H9 (cell line): ENCODE measurements around the gene LRRC71. TPM values are rescaled to one million over a fixed set of nuclear protein-coding genes. Genes with fewer than 3 reads are reported as not detected.

Experiments
- DNase-seq: peaks from one replicate; pipeline ENCODE4 v3.0.0-alpha.2; 2017
- H2AFZ ChIP-seq: one replicate; pipeline ENCODE4 v1.6.1; 2013; ENCODE audit warnings: mild to moderate bottlenecking, low read length, control low read depth, moderate library complexity
- H2AK5ac ChIP-seq: 2 replicates; pipeline ENCODE4 v1.6.1; 2013; ENCODE audit warnings: low read length, control low read depth, mixed read lengths; ENCODE audit not compliant: insufficient read length
- H2BK120ac ChIP-seq: one replicate; pipeline ENCODE4 v1.6.1; 2013; ENCODE audit warnings: low read depth, mild to moderate bottlenecking, low read length, control low read depth, inconsistent platforms; ENCODE audit not compliant: poor library complexity, severe bottlenecking
- H2BK12ac ChIP-seq: 2 replicates; pipeline ENCODE4 v1.6.1; 2013; ENCODE audit warnings: low read length, control low read depth, mixed read lengths, low read depth; ENCODE audit not compliant: insufficient read length
- H2BK15ac ChIP-seq: 2 replicates; pipeline ENCODE4 v1.6.1; 2013; ENCODE audit warnings: low read depth, low read length, control low read depth
- H2BK20ac ChIP-seq: one replicate; pipeline ENCODE4 v1.6.1; 2013; ENCODE audit warnings: low read depth, mild to moderate bottlenecking, low read length, control low read depth, inconsistent platforms; ENCODE audit not compliant: poor library complexity, severe bottlenecking
- H2BK5ac ChIP-seq: 2 replicates; pipeline ENCODE4 v1.6.1; 2013; ENCODE audit warnings: low read length, control low read depth, mixed read lengths; ENCODE audit not compliant: insufficient read length
- H3K14ac ChIP-seq: 2 replicates; pipeline ENCODE4 v1.6.1; 2013; ENCODE audit warnings: low read length, control low read depth; ENCODE audit not compliant: insufficient read depth
- H3K18ac ChIP-seq: 2 replicates; pipeline ENCODE4 v1.6.1; 2013; ENCODE audit warnings: low read depth, mild to moderate bottlenecking, mixed read lengths, low read length, control low read depth; ENCODE audit not compliant: insufficient read length
- H3K23ac ChIP-seq: 2 replicates; pipeline ENCODE4 v1.6.1; 2013; ENCODE audit warnings: low read length, control low read depth, mixed read lengths, low read depth; ENCODE audit not compliant: insufficient read length
- H3K23me2 ChIP-seq: 2 replicates; pipeline ENCODE4 v1.6.1; 2013; ENCODE audit warnings: low read depth, mild to moderate bottlenecking, mixed read lengths, low read length, control low read depth; ENCODE audit not compliant: insufficient read length, poor library complexity, severe bottlenecking
- H3K27ac ChIP-seq: 2 replicates; pipeline ENCODE4 v1.5.1; 2013; ENCODE audit warnings: low read length, control low read depth, mixed read lengths, low read depth; ENCODE audit not compliant: insufficient read length
- H3K27me3 ChIP-seq: 2 replicates; pipeline ENCODE4 v1.6.1; 2013; ENCODE audit warnings: low read length, control low read depth, inconsistent platforms; ENCODE audit not compliant: insufficient read depth
- H3K4ac ChIP-seq: 2 replicates; pipeline ENCODE4 v1.6.1; 2013; ENCODE audit warnings: low read depth, mild to moderate bottlenecking, control low read depth, inconsistent platforms, low read length, moderate library complexity
- H3K4me1 ChIP-seq: 2 replicates; pipeline ENCODE4 v1.6.1; 2013; ENCODE audit warnings: low read length, control low read depth, inconsistent platforms; ENCODE audit not compliant: insufficient read depth
- H3K4me2 ChIP-seq: 2 replicates; pipeline ENCODE4 v1.6.1; 2013; ENCODE audit warnings: low read length, control low read depth, mixed read lengths; ENCODE audit not compliant: insufficient read length, insufficient read depth
- H3K56ac ChIP-seq: 2 replicates; pipeline ENCODE4 v1.6.1; 2013; ENCODE audit warnings: low read depth, mild to moderate bottlenecking, mixed read lengths, low read length, control low read depth; ENCODE audit not compliant: insufficient read length
- H3K79me1 ChIP-seq: 2 replicates; pipeline ENCODE4 v1.6.1; 2013; ENCODE audit warnings: low read depth, mild to moderate bottlenecking, moderate library complexity, low read length, control low read depth, inconsistent platforms; ENCODE audit not compliant: insufficient read depth, poor library complexity, severe bottlenecking
- H3K79me2 ChIP-seq: 2 replicates; pipeline ENCODE4 v1.6.1; 2013; ENCODE audit warnings: low read length, control low read depth, inconsistent platforms; ENCODE audit not compliant: insufficient read depth
- H3K9ac ChIP-seq: 2 replicates; pipeline ENCODE4 v1.6.1; 2013; ENCODE audit warnings: low read length, control low read depth, mixed read lengths; ENCODE audit not compliant: insufficient read length; ENCODE audit errors: extremely low read depth
- H3K9me3 ChIP-seq: one replicate; pipeline ENCODE4 v1.6.1; 2013; ENCODE audit warnings: low read depth, low read length, inconsistent platforms; ENCODE audit not compliant: control insufficient read depth
- H3T11ph ChIP-seq: one replicate; pipeline ENCODE4 v1.6.1; 2013; ENCODE audit warnings: mild to moderate bottlenecking, low read length, control low read depth, inconsistent platforms
- H4K20me1 ChIP-seq: one replicate; pipeline ENCODE4 v1.6.1; 2013; ENCODE audit not compliant: control insufficient read depth, insufficient read length, insufficient read depth
- H4K5ac ChIP-seq: 2 replicates; pipeline ENCODE4 v1.6.1; 2013; ENCODE audit warnings: low read depth, mild to moderate bottlenecking, mixed read lengths, low read length, control low read depth; ENCODE audit not compliant: insufficient read length
- H4K8ac ChIP-seq: replicated peaks from 2 replicates; pipeline ENCODE4 v1.6.1; 2013; ENCODE audit warnings: low read length, control low read depth, mixed read lengths, low read depth; ENCODE audit not compliant: insufficient read length
- H4K91ac ChIP-seq: 2 replicates; pipeline ENCODE4 v1.6.1; 2013; ENCODE audit warnings: low read depth, mild to moderate bottlenecking, moderate library complexity, mixed read lengths, low read length, control low read depth; ENCODE audit not compliant: insufficient read length
- H3K27ac Mint-ChIP-seq, 3 experiments: 2 replicates in 2 of 3; 3 replicates in 1 of 3; pipeline ENCODE4 v1.8.0; 2020 to 2021; ENCODE audit warnings: mixed read lengths in 3 of 3, mild to moderate bottlenecking in 1 of 3, moderate library complexity in 1 of 3
- H3K27me3 Mint-ChIP-seq: 2 replicates; pipeline ENCODE4 v1.8.0; 2021; ENCODE audit warnings: low read depth, mild to moderate bottlenecking, moderate library complexity, mixed read lengths
- H3K36me3 Mint-ChIP-seq, 3 experiments: 2 replicates in 2 of 3; 3 replicates in 1 of 3; pipeline ENCODE4 v1.8.0; 2020 to 2021; ENCODE audit warnings: low read depth in 3 of 3, mixed read lengths in 3 of 3; ENCODE audit not compliant: insufficient read depth in 1 of 3
- H3K4me1 Mint-ChIP-seq, 2 experiments: 2 replicates each; pipeline ENCODE4 v1.8.0; 2020; ENCODE audit warnings: mixed read lengths in 2 of 2
- H3K4me3 Mint-ChIP-seq, 2 experiments: 2 replicates in 1 of 2; 3 replicates in 1 of 2; pipeline ENCODE4 v1.8.0; 2020 to 2021; ENCODE audit warnings: mild to moderate bottlenecking in 2 of 2, mixed read lengths in 2 of 2, moderate library complexity in 1 of 2
- H3K9me3 Mint-ChIP-seq, 2 experiments: 2 replicates in 1 of 2; 3 replicates in 1 of 2; pipeline ENCODE4 v1.8.0; 2020; ENCODE audit warnings: mild to moderate bottlenecking in 2 of 2, mixed read lengths in 2 of 2, moderate library complexity in 1 of 2
- WGBS: extraction: QIAGEN DNeasy Blood & Tissue Kit; methylation state at CpG from one replicate; pipeline ENCODE4 v1.1.7; 2013; ENCODE audit warnings: missing lambda C conversion rate, low lambda C conversion rate, mixed read lengths; ENCODE audit not compliant: insufficient read length; ENCODE audit errors: extremely low coverage; 5-methylcytosine and 5-hydroxymethylcytosine counted together
- total RNA-seq: library from RNA; stranded (reverse); gene quantifications from 2 replicates; pipeline ENCODE4 v1.2.1, GENCODE V29; 2021
- TF ChIP-seq, protein P1 (sequence below): fragments of 200-600 bp; sonication (generic); conservative IDR thresholded peaks from 3 replicates; pipeline ENCODE4 v1.8.0; 2021; ENCODE audit warnings: antibody characterized with exemption, mild to moderate bottlenecking

LRRC71 gene
- total RNA-seq, 1 experiment from 2014 or later, result not detected

DNA sequence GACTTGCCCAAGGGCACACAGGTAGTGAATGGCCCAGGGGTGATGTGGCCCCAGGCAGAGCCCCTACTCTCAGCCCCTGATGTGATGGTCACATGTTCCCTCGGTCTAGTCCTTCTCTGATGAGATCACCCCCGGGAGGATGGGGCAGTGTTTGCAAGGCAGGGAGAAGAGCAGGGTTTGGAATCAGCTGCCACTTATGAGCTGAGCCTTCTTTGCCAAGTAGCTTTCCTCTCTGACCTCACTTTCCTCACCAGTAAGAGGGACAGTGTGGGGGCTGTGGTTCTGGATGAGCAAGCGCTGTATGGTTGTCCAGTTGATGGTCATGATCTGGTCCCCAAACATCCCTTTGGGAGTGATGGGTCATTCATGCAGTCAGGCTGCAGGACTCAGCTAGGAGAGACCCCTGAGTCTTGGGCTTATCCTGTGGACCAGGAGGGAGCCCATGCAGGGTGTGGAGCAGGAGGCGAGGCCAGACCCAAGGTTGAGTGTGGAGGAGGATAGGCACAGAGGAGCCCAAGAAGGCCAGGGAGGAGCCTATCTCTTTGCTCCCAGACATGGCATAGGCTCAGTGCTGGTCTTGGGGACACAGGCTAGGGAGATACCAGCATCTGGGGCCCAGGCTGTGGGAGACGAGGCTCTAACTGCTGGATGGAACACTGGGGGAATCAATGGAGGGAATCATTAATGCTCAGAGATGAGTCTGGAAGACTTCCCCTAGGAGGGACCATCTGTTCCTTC, 42.8 kb upstream of the LRRC71 start:
- no peaks in the 10 kb centered on the region for H3K36me3 Mint-ChIP-seq
- H2AFZ ChIP-seq, result no peak overlapping the region
- no peak overlapping the region for H2BK5ac ChIP-seq
- H3K4me1 Mint-ChIP-seq, result peaks cover 6 to 30% of the 10 kb centered on the region in 2 experiments
- H3K14ac ChIP-seq, result no peak overlapping the region
- no peaks in the 10 kb centered on the region for H3K9me3 ChIP-seq
- WGBS, result no CpG with 5 or more reads among the region's 5 CpGs
- H3K27ac ChIP-seq, result no peak overlapping the region
- H3K27me3 ChIP-seq, result no peaks in the 10 kb centered on the region; the same call in 1 of the 2 replicates
- no peak overlapping the region for H3K56ac ChIP-seq
- H3K9me3 Mint-ChIP-seq, result no peaks in the 10 kb centered on the region; a peak in 1 of 5 replicates
- no peak overlapping the region for H4K8ac ChIP-seq
- no peak overlapping the region for H4K91ac ChIP-seq
- no peak overlapping the region for H3K4ac ChIP-seq
- TF ChIP-seq, protein P1, sequence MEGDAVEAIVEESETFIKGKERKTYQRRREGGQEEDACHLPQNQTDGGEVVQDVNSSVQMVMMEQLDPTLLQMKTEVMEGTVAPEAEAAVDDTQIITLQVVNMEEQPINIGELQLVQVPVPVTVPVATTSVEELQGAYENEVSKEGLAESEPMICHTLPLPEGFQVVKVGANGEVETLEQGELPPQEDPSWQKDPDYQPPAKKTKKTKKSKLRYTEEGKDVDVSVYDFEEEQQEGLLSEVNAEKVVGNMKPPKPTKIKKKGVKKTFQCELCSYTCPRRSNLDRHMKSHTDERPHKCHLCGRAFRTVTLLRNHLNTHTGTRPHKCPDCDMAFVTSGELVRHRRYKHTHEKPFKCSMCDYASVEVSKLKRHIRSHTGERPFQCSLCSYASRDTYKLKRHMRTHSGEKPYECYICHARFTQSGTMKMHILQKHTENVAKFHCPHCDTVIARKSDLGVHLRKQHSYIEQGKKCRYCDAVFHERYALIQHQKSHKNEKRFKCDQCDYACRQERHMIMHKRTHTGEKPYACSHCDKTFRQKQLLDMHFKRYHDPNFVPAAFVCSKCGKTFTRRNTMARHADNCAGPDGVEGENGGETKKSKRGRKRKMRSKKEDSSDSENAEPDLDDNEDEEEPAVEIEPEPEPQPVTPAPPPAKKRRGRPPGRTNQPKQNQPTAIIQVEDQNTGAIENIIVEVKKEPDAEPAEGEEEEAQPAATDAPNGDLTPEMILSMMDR, result no peak
- H3K4me2 ChIP-seq, result no peak overlapping the region
- H2BK20ac ChIP-seq, result no peak overlapping the region
- H2BK120ac ChIP-seq, result no peak overlapping the region
- H4K5ac ChIP-seq, result no peak overlapping the region
- H2BK15ac ChIP-seq, result no peak overlapping the region
- H3K27ac Mint-ChIP-seq, result no peak overlapping the region
- DNase-seq, result no peak
- H3K4me1 ChIP-seq, result no peaks in the 10 kb centered on the region
- H3T11ph ChIP-seq, result no peak overlapping the region
- no peak overlapping the region for H3K9ac ChIP-seq
- H3K79me1 ChIP-seq, result no peaks in the 10 kb centered on the region
- no peak overlapping the region for H2BK12ac ChIP-seq
- peaks cover 63% of the 10 kb centered on the region for H3K27me3 Mint-ChIP-seq
- H3K79me2 ChIP-seq, result no peaks in the 10 kb centered on the region
- no peak overlapping the region for H2AK5ac ChIP-seq
- no peak overlapping the region for H3K18ac ChIP-seq
- no peak overlapping the region for H3K4me3 Mint-ChIP-seq
- no peaks in the 10 kb centered on the region for H4K20me1 ChIP-seq
- H3K23me2 ChIP-seq, result no peaks in the 10 kb centered on the region
- H3K23ac ChIP-seq, result no peak overlapping the region
